ENCODE results near the gene KRABD2.

KRABD2 gene

DNA sequence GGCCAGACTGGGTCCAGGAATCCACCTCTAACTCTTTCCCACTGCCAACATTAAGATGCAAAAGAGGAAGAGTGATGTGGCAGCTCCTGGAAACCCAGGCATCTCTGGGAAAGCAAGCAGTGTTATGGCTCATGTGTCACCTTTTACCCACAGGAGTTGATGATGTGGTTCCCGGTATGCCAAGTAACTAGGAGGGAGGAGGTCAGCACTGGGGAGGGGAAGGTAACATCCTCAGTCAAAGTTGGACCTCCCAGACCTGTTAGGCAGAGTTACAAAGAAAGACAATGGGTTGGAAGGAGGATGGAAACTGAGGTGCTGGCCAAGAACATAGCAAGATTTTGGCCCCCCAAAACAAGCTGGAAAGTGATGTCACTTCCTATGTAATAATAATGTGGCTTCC lies 11.4 kb downstream of the KRABD2 start:
- H3K9me3 ChIP-seq = no peaks in the 10 kb centered on the region
- intact Hi-C loops (cut with DNase I) = no loop called here
- TF ChIP-seq POLR2AphosphoS5 (IDR thresholded peaks at IDR 0.05; ENCODE audit: insufficient read depth in 1 of 2, low read depth in 1 of 2) (no peak), CTCF (IDR thresholded peaks at IDR 0.05) (no peak), POLR2A (IDR thresholded peaks at IDR 0.05) (no peak)
- peaks cover 0 to 12% of the 10 kb centered on the region in 2 donors for H3K36me3 ChIP-seq
- peaks cover 7% of the 10 kb centered on the region for H3K4me1 ChIP-seq
- no peak overlapping the region for H3K27ac ChIP-seq
- no peaks in the 10 kb centered on the region for H3K27me3 ChIP-seq
- no peak for DNase-seq (ENCODE audit: extremely low spot score in 2 of 2)
- H3K4me3 ChIP-seq = no peak overlapping the region

DNA sequence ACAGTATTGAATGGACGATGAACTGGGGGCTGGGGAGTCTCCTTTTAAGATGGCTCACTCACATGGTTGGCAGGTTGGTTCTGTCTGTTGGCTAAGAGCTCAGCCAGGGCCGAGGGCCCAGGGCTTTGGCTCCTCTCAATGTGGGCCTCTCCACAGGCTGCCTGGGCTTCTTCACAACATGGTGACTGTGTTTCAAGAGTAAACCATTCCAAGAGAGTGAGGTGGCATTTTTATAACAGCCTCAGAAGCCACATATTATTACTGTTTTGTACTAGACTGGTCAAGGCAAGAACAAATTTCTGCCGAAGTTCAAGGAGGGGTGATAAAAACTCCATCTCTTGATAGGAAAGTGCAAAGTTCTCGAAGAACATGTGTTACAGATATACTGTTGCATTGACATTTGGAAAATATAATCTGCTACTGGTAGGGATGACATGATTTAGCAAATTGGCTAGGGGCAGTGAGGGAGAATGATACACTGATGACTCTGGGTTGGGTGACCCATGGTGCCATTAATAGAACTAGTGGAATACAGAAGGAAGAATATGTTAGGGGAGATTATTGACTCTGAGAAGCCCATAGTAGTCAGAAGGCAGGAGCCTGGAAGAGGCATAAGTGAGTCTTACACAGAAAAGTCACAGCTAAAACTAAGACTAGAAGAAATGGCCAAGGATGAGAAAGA lies 13.7 kb downstream of the KRABD2 start:
- no peak for TF ChIP-seq POLR2A (IDR thresholded peaks at IDR 0.05)
- no peak for TF ChIP-seq POLR2AphosphoS5 (IDR thresholded peaks at IDR 0.05; ENCODE audit: insufficient read depth in 1 of 2, low read depth in 1 of 2)
- TF ChIP-seq CTCF (IDR thresholded peaks at IDR 0.05) = no peak
- intact Hi-C loops (cut with DNase I) = no loop called here

GRCh38 chr17:8360751-8361150 lies 15.8 kb downstream of the KRABD2 start:
- no peak for TF ChIP-seq POLR2AphosphoS5 (IDR thresholded peaks at IDR 0.05; ENCODE audit: insufficient read depth in 1 of 2, low read depth in 1 of 2)
- TF ChIP-seq CTCF (IDR thresholded peaks at IDR 0.05) = no peak
- no peak for TF ChIP-seq POLR2A (IDR thresholded peaks at IDR 0.05)
- DNase-seq (ENCODE audit: extremely low spot score in 2 of 2) = no peak

More for the DNA sequence above, 13.7 kb downstream of the KRABD2 start:
- no peak for DNase-seq (ENCODE audit: extremely low spot score in 2 of 2)
- H3K4me3 ChIP-seq = no peak overlapping the region
- H3K36me3 ChIP-seq = no peaks in the 10 kb centered on the region
- H3K9me3 ChIP-seq = no peaks in the 10 kb centered on the region
- H3K27me3 ChIP-seq = no peaks in the 10 kb centered on the region
- H3K27ac ChIP-seq = no peak overlapping the region
- H3K4me1 ChIP-seq = peaks cover 7% of the 10 kb centered on the region

GRCh38 chr17:8360260-8360659 lies 16.2 kb downstream of the KRABD2 start:
- Histone ChIP-seq H3K9me3 (no peaks in the 10 kb centered on the region), H3K4me3 (no peak overlapping the region), H3K36me3 (no peaks in the 10 kb centered on the region), H3K4me1 (peaks cover 7% of the 10 kb centered on the region), H3K27ac (no peak overlapping the region), H3K27me3 (no peaks in the 10 kb centered on the region)
- TF ChIP-seq CTCF (IDR thresholded peaks at IDR 0.05) = no peak
- TF ChIP-seq POLR2AphosphoS5 (IDR thresholded peaks at IDR 0.05; ENCODE audit: insufficient read depth in 1 of 2, low read depth in 1 of 2) = no peak
- TF ChIP-seq POLR2A (IDR thresholded peaks at IDR 0.05) = no peak
- DNase-seq (ENCODE audit: extremely low spot score in 2 of 2) = no peak
- intact Hi-C loops (cut with DNase I) = no loop called here

More at GRCh38 chr17:8360751-8361150, 15.8 kb downstream of the KRABD2 start:
- intact Hi-C loops (cut with DNase I) = no loop called here
- Histone ChIP-seq H3K4me3 (no peak overlapping the region), H3K27me3 (no peaks in the 10 kb centered on the region), H3K27ac (no peak overlapping the region), H3K9me3 (no peaks in the 10 kb centered on the region), H3K36me3 (no peaks in the 10 kb centered on the region), H3K4me1 (peaks cover 7% of the 10 kb centered on the region)

DNA sequence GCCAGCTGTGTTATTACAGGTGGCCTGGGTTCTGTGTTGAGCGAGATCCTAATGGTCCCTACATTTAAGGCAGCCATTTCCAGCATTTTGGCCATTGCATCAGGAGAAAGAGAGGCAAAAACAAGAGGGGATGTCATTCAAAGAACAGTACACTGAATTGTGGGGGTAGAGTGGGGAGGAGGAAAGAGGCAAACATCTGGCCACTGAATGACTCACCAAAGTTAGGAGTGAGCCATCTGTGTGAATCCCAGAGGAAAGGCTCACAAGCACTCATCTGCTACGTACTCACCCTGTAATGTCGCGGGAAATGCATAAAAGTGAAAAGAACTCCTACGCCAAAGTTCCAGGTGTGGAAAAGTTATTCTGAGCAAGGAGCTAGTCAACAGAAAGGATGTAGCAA lies 16.7 kb downstream of the KRABD2 start:
- intact Hi-C loops (cut with DNase I) = no loop called here
- DNase-seq (ENCODE audit: extremely low spot score in 2 of 2) = no peak
- H3K27ac ChIP-seq = no peak overlapping the region
- TF ChIP-seq POLR2A (IDR thresholded peaks at IDR 0.05) (no peak), POLR2AphosphoS5 (IDR thresholded peaks at IDR 0.05; ENCODE audit: insufficient read depth in 1 of 2, low read depth in 1 of 2) (no peak), CTCF (IDR thresholded peaks at IDR 0.05) (no peak)
- no peaks in the 10 kb centered on the region for H3K9me3 ChIP-seq
- no peaks in the 10 kb centered on the region for H3K36me3 ChIP-seq
- H3K4me1 ChIP-seq = peaks cover 7% of the 10 kb centered on the region
- H3K4me3 ChIP-seq = no peak overlapping the region
- H3K27me3 ChIP-seq = no peaks in the 10 kb centered on the region

Data from vagina (tissue), 2 donors.